Mucosa of descending colon (tissue), 3 donors: ENCODE data around the gene ACTBL2. TPM values are rescaled to one million over a fixed set of nuclear protein-coding genes. Genes with fewer than 3 reads are reported as not detected.

ENCODE experiments used
- ATAC-seq: fragments of 200-7000 bp; cut with Tn5 transposase; one replicate; pipeline ENCODE4 v1.9.1; 2020; ENCODE audit warnings: mild to moderate bottlenecking, moderate library complexity
- DNase-seq, 3 donors: peaks; one replicate each; pipeline ENCODE4 v3.0.0-alpha.2; 2020
- H3K36me3 ChIP-seq: fragments of 200-600 bp; one replicate; pipeline ENCODE4 v1.8.0; 2021; ENCODE audit warnings: low read depth, mild to moderate bottlenecking
- H3K4me1 ChIP-seq: fragments of 200-600 bp; one replicate; pipeline ENCODE4 v1.8.0; 2021; ENCODE audit warnings: low read depth, mild to moderate bottlenecking
- H3K4me3 ChIP-seq: fragments of 200-600 bp; one replicate; pipeline ENCODE4 v1.8.0; 2021; ENCODE audit warnings: mild to moderate bottlenecking
- H3K9me3 ChIP-seq: fragments of 200-600 bp; one replicate; pipeline ENCODE4 v1.8.0; 2021; ENCODE audit warnings: mild to moderate bottlenecking
- intact Hi-C, 2 donors: fragments of 100-400 bp; cut with DNase I in 1 of 2; cut with micrococcal nuclease in 1 of 2; formaldehyde crosslinking; loops; one replicate each; pipeline versions ENCODE4 v1.11.0 to v1.11.1; 2022; cut with DNase I, micrococcal nuclease
- total RNA-seq, 3 donors: library from RNA; stranded (reverse); fragmentation: NEBNext Ultra II Directional in 2 of 3; extraction: Animal tissue kit (Norgen Biotek cat#: 25700) in 2 of 3; gene quantifications; one replicate each; pipeline versions ENCODE4 v1.2.1 to v1.2.4, GENCODE V29; 2021 to 2023
- TF ChIP-seq, protein P1 (sequence below): fragments of 200-600 bp; IDR thresholded peaks from one replicate; pipeline ENCODE4 v1.8.0; 2022; ENCODE audit warnings: antibody characterized with exemption, mild to moderate bottlenecking
- donor health status: DM: no; HTN: no; CAD: no; lungs with moderate emphysema.
- donor health status: DM: no; HTN: no; CAD: no.
- donor health status: DM: no; HTN: yes; CAD: no.

Gene ACTBL2
- total RNA-seq, 3 donors from 2014 or later, result not detected

DNA sequence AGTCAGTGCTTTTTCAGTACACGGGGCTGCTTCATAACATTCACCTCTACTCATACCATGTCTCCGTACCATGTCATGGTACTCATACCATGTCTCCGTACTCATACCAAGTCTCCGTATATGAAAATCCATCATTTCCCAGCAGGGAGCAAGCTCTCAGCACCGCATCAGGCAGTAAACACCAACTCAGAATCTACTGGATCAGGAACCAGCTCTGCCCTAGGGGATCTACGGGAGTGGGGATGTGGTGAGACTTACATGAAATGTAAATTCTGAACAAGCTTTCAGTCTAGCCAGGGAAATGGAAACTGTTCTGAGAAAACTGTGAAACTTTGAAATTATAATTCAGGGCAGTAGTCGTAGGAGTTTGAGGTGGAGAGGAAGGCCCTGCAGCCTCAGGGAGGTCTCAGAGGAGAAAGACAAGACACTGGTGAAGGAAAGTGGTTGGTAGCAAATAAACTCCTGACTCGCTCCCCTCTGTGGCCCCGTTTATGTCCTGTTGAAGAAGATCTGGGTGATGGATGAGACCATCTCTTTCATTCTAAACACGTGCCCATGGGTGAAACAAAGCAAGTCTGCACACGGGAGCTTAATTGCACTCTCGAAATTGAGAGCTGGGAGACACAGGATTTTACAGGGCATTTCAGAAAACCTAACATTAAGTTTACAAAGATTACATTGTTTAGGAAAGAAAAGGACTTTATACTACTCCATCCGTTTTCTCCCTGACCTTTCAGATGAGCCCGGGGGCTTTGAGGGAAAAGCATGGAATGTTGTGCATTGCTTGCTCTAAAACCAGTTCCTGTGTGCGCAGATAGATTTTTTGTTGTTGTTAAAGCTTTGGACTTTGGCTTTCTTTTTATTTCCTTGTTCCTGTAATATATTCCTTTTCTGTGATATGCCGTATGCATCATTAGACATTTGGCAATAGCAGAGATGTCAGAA lies 26.8 kb downstream of the ACTBL2 start:
- Histone ChIP-seq H3K36me3 (no peaks in the 10 kb centered on the region), H3K4me3 (no peak overlapping the region), H3K4me1 (peaks cover 16% of the 10 kb centered on the region), H3K9me3 (no peaks in the 10 kb centered on the region)
- DNase-seq (peak in 1 of 3 donors; percentile 37), ATAC-seq (peak; percentile 87)
- intact Hi-C loops, result no loop called here
- TF ChIP-seq, protein P1, sequence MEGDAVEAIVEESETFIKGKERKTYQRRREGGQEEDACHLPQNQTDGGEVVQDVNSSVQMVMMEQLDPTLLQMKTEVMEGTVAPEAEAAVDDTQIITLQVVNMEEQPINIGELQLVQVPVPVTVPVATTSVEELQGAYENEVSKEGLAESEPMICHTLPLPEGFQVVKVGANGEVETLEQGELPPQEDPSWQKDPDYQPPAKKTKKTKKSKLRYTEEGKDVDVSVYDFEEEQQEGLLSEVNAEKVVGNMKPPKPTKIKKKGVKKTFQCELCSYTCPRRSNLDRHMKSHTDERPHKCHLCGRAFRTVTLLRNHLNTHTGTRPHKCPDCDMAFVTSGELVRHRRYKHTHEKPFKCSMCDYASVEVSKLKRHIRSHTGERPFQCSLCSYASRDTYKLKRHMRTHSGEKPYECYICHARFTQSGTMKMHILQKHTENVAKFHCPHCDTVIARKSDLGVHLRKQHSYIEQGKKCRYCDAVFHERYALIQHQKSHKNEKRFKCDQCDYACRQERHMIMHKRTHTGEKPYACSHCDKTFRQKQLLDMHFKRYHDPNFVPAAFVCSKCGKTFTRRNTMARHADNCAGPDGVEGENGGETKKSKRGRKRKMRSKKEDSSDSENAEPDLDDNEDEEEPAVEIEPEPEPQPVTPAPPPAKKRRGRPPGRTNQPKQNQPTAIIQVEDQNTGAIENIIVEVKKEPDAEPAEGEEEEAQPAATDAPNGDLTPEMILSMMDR, result no peak

DNA sequence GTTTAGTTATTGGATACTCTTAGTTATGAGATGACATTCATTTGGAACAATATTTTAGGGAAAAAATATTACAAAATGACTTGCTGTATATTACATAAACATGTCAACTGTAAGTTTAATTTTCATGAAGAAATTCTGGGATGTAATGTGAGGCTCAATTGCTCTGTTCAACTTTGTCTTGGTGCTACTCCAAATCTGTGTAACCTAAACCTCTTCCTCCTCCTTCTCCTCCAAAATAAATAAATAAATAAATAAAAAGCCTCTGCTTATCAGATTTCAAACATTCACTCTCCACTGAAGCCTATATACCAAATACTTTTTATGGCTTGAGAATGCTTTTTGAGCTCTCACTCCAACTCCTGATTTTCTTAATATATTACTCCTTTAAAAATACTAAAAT lies 27.7 kb downstream of the ACTBL2 start:
- TF ChIP-seq, protein P1, result no peak
- ATAC-seq, result no peak
- intact Hi-C loops, result no loop called here

GRCh38 chr5:57453728-57454127 lies 28.9 kb downstream of the ACTBL2 start:
- DNase-seq (no peak), ATAC-seq (no peak)
- intact Hi-C loops, result no loop called here
- TF ChIP-seq, protein P1, result no peak
- Histone ChIP-seq H3K4me3 (no peak overlapping the region), H3K36me3 (no peaks in the 10 kb centered on the region), H3K4me1 (peaks cover 16% of the 10 kb centered on the region), H3K9me3 (no peaks in the 10 kb centered on the region)

More for the DNA sequence above, 27.7 kb downstream of the ACTBL2 start:
- DNase-seq, result no peak
- Histone ChIP-seq H3K4me3 (no peak overlapping the region), H3K9me3 (no peaks in the 10 kb centered on the region), H3K36me3 (no peaks in the 10 kb centered on the region), H3K4me1 (peaks cover 16% of the 10 kb centered on the region)

DNA sequence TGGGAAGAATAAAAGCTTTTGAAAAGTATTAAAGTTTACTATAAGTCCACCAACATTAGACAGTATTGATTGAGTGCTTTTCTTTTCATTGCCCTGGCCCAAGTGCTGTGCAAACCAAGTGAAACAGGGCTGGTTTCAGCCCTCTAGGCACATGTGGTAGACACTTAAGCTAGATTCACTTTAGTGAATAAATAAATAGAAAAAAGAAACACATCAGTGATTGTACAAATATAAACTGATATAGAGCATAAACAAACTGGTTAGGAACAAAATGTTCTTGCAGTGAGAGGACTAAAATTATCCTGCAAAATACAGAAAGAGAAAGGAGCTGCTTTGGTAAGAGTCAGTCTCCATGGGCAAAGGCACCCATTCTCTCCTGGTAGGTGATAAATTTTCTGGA lies 29.7 kb downstream of the ACTBL2 start:
- TF ChIP-seq, protein P1, result no peak
- ATAC-seq (no peak), DNase-seq (no peak)
- intact Hi-C loops, result no loop called here
- no peak overlapping the region for H3K4me3 ChIP-seq
- no peaks in the 10 kb centered on the region for H3K9me3 ChIP-seq
- H3K36me3 ChIP-seq, result no peaks in the 10 kb centered on the region
- peaks cover 16% of the 10 kb centered on the region for H3K4me1 ChIP-seq

- H3K4me3 ChIP-seq, result no peak overlapping the region
- no peaks in the 10 kb centered on the region for H3K36me3 ChIP-seq
- DNase-seq (no peak), ATAC-seq (peak; percentile 34)
- peaks cover 16% of the 10 kb centered on the region for H3K4me1 ChIP-seq
- TF ChIP-seq, protein P1, result no peak
- intact Hi-C loops, result no loop called here
- H3K9me3 ChIP-seq, result no peaks in the 10 kb centered on the region
These were observed 31.4 kb downstream of the ACTBL2 start for GRCh38 chr5:57450991-57451876.
